ENCODE measurements around the gene KRT222. TPM values are rescaled to one million over a fixed set of nuclear protein-coding genes. Genes with fewer than 3 reads are reported as not detected.

Gene KRT222
- not detected in 2 replicates for total RNA-seq (2014; rRNA removed; shearing (Covaris generic))
- 0.14 and 0.34 TPM in 2 replicates for polyA plus RNA-seq (2015; cell fraction: cytosol; rRNA removed)
- polyA plus RNA-seq (2015; cell fraction: nucleus; rRNA removed) = 0.19 TPM in 1 of 2 replicates, not detected in the other

- no peak for DNase-seq (ENCODE audit: low read depth)
Measured at GRCh38 chr17:40664582-40665333, at the start of gene KRT222. KRT222 (minus strand) TSS chr17:40665177; CDS start chr17:40665099, 78 bp downstream.

GRCh38 chr17:40714473-40714872 lies 49.5 kb upstream of the KRT222 start:
- DNase-seq (ENCODE audit: low read depth) = no peak

GRCh38 chr17:40707745-40708144 lies 42.8 kb upstream of the KRT222 start:
- DNase-seq (ENCODE audit: low read depth) = peak; percentile 53

- DNase-seq (ENCODE audit: low read depth) = no peak
Measured at GRCh38 chr17:40705584-40705983, 40.6 kb upstream of the KRT222 start.

GRCh38 chr17:40703652-40704051 lies 38.7 kb upstream of the KRT222 start, which contains the start of gene KRT24:
KRT24 (minus strand) TSS chr17:40703752; CDS start chr17:40703693, 59 bp downstream.
- DNase-seq (ENCODE audit: low read depth) = no peak

GRCh38 chr17:40702271-40702670 lies 37.3 kb upstream of the KRT222 start:
- no peak for DNase-seq (ENCODE audit: low read depth)

DNA sequence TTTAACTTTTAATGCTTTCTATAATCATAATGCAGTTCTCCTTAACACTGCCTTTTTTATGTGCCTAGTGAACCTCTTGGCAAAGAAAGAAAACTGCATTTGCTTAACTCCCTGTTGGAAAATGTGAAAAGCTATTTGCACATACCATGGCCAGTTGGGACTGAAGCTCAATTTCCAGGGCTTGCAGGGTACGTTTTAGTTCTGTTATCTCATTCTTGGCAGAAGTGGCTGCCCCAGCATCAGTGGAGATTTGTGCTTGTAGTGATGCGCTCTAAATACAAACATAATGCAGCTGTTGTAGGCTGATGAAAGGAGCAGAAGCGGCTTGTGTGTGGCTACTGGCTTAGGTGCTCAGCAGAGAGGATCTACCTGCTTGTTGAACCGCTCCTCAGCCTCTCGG lies 34.9 kb upstream of the KRT222 start:
- no peak for DNase-seq (ENCODE audit: low read depth)

DNA sequence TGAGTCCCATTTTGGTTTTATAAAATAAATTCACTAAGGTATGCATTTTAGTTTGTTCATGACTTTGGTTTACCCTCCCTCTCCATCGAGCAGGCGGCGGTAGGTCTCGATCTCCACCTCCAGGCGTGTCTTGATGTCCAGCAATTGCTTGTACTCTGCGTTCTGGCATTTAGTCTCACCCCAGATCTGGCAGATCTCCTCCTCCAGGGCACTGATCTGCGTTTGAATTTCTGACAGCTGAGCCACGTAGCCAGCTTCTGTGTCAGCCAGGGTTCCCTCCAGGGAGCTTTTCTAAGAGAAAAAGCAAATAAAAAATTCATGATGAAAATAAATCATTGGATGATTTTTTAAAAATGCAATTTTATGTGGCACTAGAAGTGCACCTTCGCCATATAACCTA lies 34.4 kb upstream of the KRT222 start:
- no peak for DNase-seq (ENCODE audit: low read depth)

DNA sequence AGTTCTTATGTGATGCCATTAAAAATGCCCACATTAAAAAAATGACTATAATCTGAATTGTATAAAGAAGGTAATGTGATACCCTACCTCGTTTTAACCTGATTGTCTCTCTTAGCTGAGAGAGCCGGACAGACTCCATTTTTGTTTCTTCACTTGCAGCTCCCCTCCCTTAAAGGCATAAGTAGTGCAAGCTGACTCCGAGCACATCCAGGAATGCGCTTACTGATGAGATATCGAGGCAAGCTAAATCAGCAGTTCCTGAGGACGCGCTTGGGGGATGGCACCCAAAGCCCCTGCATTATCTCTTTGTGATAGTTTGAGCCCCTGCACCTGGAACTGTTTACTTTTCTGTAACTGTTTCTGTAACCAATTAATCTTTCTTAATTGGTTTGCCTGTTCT lies 32.3 kb upstream of the KRT222 start:
- no peak for DNase-seq (ENCODE audit: low read depth)

GRCh38 chr17:40696651-40697072 lies 31.7 kb upstream of the KRT222 start:
- DNase-seq (ENCODE audit: low read depth) = no peak

DNA sequence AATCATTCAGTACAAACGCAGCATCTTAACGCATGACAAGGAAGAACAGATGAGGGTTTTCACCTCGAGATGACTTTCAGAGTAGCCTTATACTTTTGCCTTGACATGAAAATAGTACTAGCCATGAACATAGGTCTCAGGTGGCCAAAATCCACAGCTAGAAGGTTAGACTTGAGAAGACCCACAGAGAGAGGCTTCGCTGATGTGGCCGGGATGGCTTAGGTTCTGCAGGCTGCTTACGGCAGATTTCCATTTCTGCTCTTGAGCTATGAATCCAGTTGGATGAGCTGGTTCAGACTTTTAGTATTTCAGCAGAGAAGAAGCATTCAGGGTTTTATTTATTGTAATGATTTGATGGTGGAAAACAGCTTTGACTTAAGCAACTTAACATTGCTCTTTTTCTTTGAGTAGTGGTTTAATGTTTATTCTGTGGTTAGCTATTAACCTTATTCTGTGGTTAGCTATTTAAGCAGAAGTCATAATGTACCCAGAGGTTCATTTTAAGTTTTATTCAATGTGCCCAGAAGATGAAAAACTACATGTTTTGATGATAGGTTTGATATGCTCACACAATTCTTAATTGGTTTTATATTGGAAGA lies 31.0 kb upstream of the KRT222 start:
- DNase-seq (ENCODE audit: low read depth) = no peak

DNA sequence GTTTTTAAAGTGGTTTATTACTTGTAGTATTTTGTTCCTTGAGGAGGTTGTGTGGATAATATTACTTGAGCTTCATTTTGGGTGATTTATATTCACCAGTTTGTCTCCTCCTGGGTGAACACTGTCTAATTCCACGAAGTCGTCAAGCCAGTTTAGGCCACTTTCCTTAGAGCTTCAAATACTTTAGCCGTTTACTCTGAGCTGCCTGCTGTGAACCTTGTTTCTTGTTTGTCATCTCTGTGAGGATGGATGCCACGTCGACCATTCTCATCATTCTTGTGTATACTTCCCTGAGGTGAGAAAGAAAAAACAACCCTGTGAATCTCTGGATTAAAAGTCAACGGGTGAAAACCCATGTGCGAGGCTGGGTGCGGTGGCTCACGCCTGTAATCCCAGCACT lies 29.6 kb upstream of the KRT222 start:
- DNase-seq (ENCODE audit: low read depth) = no peak

DNA sequence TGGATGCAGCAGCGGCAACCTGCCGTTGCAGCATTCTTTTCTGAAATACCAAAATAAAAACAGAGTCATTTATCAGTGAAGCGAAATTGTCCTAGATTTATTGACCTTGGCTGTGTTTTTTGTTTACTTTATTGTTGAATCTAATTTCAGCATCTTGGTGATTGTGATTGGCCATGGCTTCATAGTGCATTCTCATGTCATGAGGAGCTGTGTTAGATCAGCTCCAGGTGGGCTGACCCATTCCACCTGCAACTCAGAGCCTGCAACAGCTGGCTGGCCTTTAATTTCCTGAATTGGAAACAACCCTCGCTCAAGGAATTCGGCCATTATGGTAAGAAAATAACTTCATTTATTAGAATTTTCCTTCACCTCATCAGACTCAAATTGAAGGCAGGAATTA lies 22.1 kb upstream of the KRT222 start:
- no peak for DNase-seq (ENCODE audit: low read depth)

GRCh38 chr17:40686192-40686591 lies 21.2 kb upstream of the KRT222 start:
- no peak for DNase-seq (ENCODE audit: low read depth)

- no peak for DNase-seq (ENCODE audit: low read depth)
Measured at GRCh38 chr17:40680998-40681397, 16.0 kb upstream of the KRT222 start.

GRCh38 chr17:40679523-40679907 lies 14.5 kb upstream of the KRT222 start:
- DNase-seq (ENCODE audit: low read depth) = no peak

- no peak for DNase-seq (ENCODE audit: low read depth)
Measured at GRCh38 chr17:40678902-40679522, 14.0 kb upstream of the KRT222 start.

- DNase-seq (ENCODE audit: low read depth) = no peak
Measured at GRCh38 chr17:40675905-40676304, 10.9 kb upstream of the KRT222 start.

DNA sequence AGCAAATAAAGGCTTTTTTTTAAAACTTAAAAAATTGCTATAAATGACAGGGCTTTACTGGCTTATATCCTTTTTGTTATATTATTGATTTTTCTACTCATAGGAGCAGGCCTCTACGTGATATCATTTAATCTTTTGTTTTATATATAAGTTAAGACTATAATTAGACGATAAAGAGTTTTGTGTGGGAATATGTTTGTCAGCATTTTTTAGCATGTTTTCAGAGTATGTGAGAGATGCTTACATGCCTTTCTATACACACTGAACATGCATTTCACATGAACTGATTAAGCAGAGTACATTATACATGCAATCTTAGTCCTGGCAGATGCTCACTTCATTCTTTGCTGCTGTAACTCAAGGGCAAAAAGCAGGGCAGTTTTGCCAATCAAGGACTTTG lies 7.7 kb upstream of the KRT222 start:
- no peak for DNase-seq (ENCODE audit: low read depth)

DNA sequence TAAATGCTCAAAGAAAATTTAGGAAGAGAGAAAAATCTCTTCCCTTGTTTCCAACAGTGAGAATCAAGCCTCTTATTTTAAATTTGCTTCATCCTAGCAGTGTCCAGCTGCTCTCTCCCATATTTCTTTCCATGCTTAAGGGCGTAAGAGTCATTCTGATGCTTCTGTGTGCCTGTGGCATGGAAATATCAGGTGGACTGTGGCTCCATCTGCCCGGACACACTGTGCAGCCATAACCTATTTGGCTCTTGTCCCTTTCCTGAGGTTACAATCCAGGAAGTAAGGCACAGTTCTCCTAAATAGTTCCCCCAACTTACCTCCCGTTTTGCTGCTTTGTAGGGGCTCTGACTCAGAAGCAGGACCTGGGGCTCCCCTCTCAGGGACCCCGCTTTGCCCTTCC lies 6.3 kb upstream of the KRT222 start:
- DNase-seq (ENCODE audit: low read depth) = no peak

GRCh38 chr17:40666331-40666730 lies 1.4 kb upstream of the KRT222 start:
- DNase-seq (ENCODE audit: low read depth) = no peak

DNA sequence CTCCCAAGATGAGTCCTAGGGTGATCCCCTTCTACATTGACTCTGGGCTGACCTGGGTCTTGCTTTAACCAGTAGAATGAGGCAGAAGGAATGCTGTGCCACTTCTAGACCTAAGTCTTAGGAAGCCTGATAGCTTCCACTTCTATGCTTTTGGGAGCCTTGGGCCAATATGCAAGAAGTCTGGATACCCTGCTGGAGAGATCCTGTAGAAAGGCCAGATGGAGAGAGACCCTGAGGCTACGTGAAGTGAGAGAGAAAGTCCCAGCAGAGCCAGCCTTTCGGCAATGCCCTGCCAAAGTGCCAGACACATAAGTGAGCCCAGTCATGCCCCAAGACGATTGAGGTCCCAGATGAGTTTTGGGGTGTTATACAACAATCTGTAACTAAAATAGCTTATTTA lies 1.7 kb downstream of the KRT222 start:
- DNase-seq (ENCODE audit: low read depth) = no peak

Measured in HT1080 (cell line).